Measurements from ENCODE around the gene WAPL. TPM values are rescaled to one million over a fixed set of nuclear protein-coding genes. Genes with fewer than 3 reads are reported as not detected.
"Not testable (repeated sequence)": the region's sequence is repeated elsewhere in the genome, so short reads cannot be mapped to it uniquely, and the experiment has no call there.

WAPL gene
- total RNA-seq, 1 donor = 72.5 TPM

GRCh38 chr10:86399514-86399878 is 122.1 kb downstream of the WAPL start:
- Histone ChIP-seq H3K4me3 (ENCODE audit: low read length) (no peak overlapping the region), H3K9me3 (ENCODE audit: low read depth, low read length) (no peaks in the 10 kb centered on the region), H3K27me3 (ENCODE audit: insufficient read depth, low read length) (peaks cover 33% of the 10 kb centered on the region), H3K4me1 (ENCODE audit: insufficient read depth, low read length) (peaks cover 23% of the 10 kb centered on the region)

GRCh38 chr10:86397120-86397519 is 124.5 kb downstream of the WAPL start:
- Histone ChIP-seq H3K9me3 (ENCODE audit: low read depth, low read length) (no peaks in the 10 kb centered on the region), H3K4me3 (ENCODE audit: low read length) (no peak overlapping the region), H3K27me3 (ENCODE audit: insufficient read depth, low read length) (peaks cover 21% of the 10 kb centered on the region), H3K4me1 (ENCODE audit: insufficient read depth, low read length) (peaks cover 23% of the 10 kb centered on the region)

GRCh38 chr10:86393862-86394455 is 127.6 kb downstream of the WAPL start:
- Histone ChIP-seq H3K4me3 (ENCODE audit: low read length) (no peak overlapping the region), H3K27me3 (ENCODE audit: insufficient read depth, low read length) (peaks cover 16% of the 10 kb centered on the region), H3K4me1 (ENCODE audit: insufficient read depth, low read length) (no peaks in the 10 kb centered on the region), H3K9me3 (ENCODE audit: low read depth, low read length) (no peaks in the 10 kb centered on the region)

GRCh38 chr10:86393362-86393761 is 128.2 kb downstream of the WAPL start:
- H3K4me3 ChIP-seq (ENCODE audit: low read length) = no peak overlapping the region
- H3K4me1 ChIP-seq (ENCODE audit: insufficient read depth, low read length) = no peaks in the 10 kb centered on the region
- no peaks in the 10 kb centered on the region for H3K9me3 ChIP-seq (ENCODE audit: low read depth, low read length)
- H3K27me3 ChIP-seq (ENCODE audit: insufficient read depth, low read length) = peaks cover 17% of the 10 kb centered on the region

- Histone ChIP-seq H3K9me3 (ENCODE audit: low read depth, low read length) (no peaks in the 10 kb centered on the region), H3K4me3 (ENCODE audit: low read length) (no peak overlapping the region), H3K4me1 (ENCODE audit: insufficient read depth, low read length) (no peaks in the 10 kb centered on the region), H3K27me3 (ENCODE audit: insufficient read depth, low read length) (peaks cover 22% of the 10 kb centered on the region)
Observed at GRCh38 chr10:86392723-86393094, 128.9 kb downstream of the WAPL start.

- H3K9me3 ChIP-seq (ENCODE audit: low read depth, low read length) = no peaks in the 10 kb centered on the region
- H3K4me1 ChIP-seq (ENCODE audit: insufficient read depth, low read length) = no peaks in the 10 kb centered on the region
- H3K27me3 ChIP-seq (ENCODE audit: insufficient read depth, low read length) = peaks cover 27% of the 10 kb centered on the region
- no peak overlapping the region for H3K4me3 ChIP-seq (ENCODE audit: low read length)
Observed at GRCh38 chr10:86391986-86392722, 129.4 kb downstream of the WAPL start.

GRCh38 chr10:86391236-86391840 is 130.3 kb downstream of the WAPL start:
- H3K4me1 ChIP-seq (ENCODE audit: insufficient read depth, low read length) = no peaks in the 10 kb centered on the region
- no peaks in the 10 kb centered on the region for H3K9me3 ChIP-seq (ENCODE audit: low read depth, low read length)
- peaks cover 25% of the 10 kb centered on the region for H3K27me3 ChIP-seq (ENCODE audit: insufficient read depth, low read length)
- no peak overlapping the region for H3K4me3 ChIP-seq (ENCODE audit: low read length)

GRCh38 chr10:86390337-86391120 is 131.1 kb downstream of the WAPL start:
- Histone ChIP-seq H3K4me3 (ENCODE audit: low read length) (no peak overlapping the region), H3K9me3 (ENCODE audit: low read depth, low read length) (no peaks in the 10 kb centered on the region), H3K27me3 (ENCODE audit: insufficient read depth, low read length) (peaks cover 32% of the 10 kb centered on the region), H3K4me1 (ENCODE audit: insufficient read depth, low read length) (no peaks in the 10 kb centered on the region)

- no peak overlapping the region for H3K4me3 ChIP-seq (ENCODE audit: low read length)
- no peaks in the 10 kb centered on the region for H3K4me1 ChIP-seq (ENCODE audit: insufficient read depth, low read length)
- no peaks in the 10 kb centered on the region for H3K9me3 ChIP-seq (ENCODE audit: low read depth, low read length)
- H3K27me3 ChIP-seq (ENCODE audit: insufficient read depth, low read length) = peaks cover 39% of the 10 kb centered on the region
Observed at GRCh38 chr10:86389441-86390193, 132.0 kb downstream of the WAPL start.

- peaks cover 39% of the 10 kb centered on the region for H3K27me3 ChIP-seq (ENCODE audit: insufficient read depth, low read length)
- H3K4me3 ChIP-seq (ENCODE audit: low read length); H3K9me3 ChIP-seq (ENCODE audit: low read depth, low read length); H3K4me1 ChIP-seq (ENCODE audit: insufficient read depth, low read length): not testable (repeated sequence)
Observed at GRCh38 chr10:86389109-86389440, 132.5 kb downstream of the WAPL start.

GRCh38 chr10:86388119-86388704 is 133.4 kb downstream of the WAPL start:
- H3K27me3 ChIP-seq (ENCODE audit: insufficient read depth, low read length) = peaks cover 39% of the 10 kb centered on the region
- H3K4me1 ChIP-seq (ENCODE audit: insufficient read depth, low read length) = no peaks in the 10 kb centered on the region
- no peaks in the 10 kb centered on the region for H3K9me3 ChIP-seq (ENCODE audit: low read depth, low read length)
- H3K4me3 ChIP-seq (ENCODE audit: low read length) = no peak overlapping the region

GRCh38 chr10:86387178-86387794 is 134.3 kb downstream of the WAPL start:
- Histone ChIP-seq H3K4me3 (ENCODE audit: low read length) (no peak overlapping the region), H3K9me3 (ENCODE audit: low read depth, low read length) (no peaks in the 10 kb centered on the region), H3K4me1 (ENCODE audit: insufficient read depth, low read length) (no peaks in the 10 kb centered on the region), H3K27me3 (ENCODE audit: insufficient read depth, low read length) (peaks cover 39% of the 10 kb centered on the region)

GRCh38 chr10:86385806-86386205 is 135.8 kb downstream of the WAPL start:
- H3K9me3 ChIP-seq (ENCODE audit: low read depth, low read length) = no peaks in the 10 kb centered on the region
- H3K27me3 ChIP-seq (ENCODE audit: insufficient read depth, low read length) = peaks cover 41% of the 10 kb centered on the region
- H3K4me1 ChIP-seq (ENCODE audit: insufficient read depth, low read length) = no peaks in the 10 kb centered on the region
- H3K4me3 ChIP-seq (ENCODE audit: low read length) = no peak overlapping the region

Measured in mononuclear cell (primary cell).